Thyroid gland (tissue), 4 donors: Measurements from ENCODE around the gene CFAP299.

Experiments used
- POLR2A ChIP-seq, 2 donors: fragments of 450-650 bp; IDR thresholded peaks; one replicate each; pipeline ENCODE4 v1.6.1; 2017; ENCODE audit warnings: antibody characterized with exemption in 2 of 2, mild to moderate bottlenecking in 2 of 2, moderate library complexity in 1 of 2
- TF ChIP-seq, protein P1 (sequence below), 6 experiments: fragments of 200-600 bp in 3 of 6; fragments of 450-650 bp in 3 of 6; sonication (generic) in 3 of 6; IDR thresholded peaks; one replicate each; pipeline ENCODE4 v1.5.1; 2016 to 2019; ENCODE audit warnings: antibody characterized with exemption in 6 of 6, mild to moderate bottlenecking in 2 of 6, inconsistent platforms in 1 of 6, moderate library complexity in 1 of 6

DNA sequence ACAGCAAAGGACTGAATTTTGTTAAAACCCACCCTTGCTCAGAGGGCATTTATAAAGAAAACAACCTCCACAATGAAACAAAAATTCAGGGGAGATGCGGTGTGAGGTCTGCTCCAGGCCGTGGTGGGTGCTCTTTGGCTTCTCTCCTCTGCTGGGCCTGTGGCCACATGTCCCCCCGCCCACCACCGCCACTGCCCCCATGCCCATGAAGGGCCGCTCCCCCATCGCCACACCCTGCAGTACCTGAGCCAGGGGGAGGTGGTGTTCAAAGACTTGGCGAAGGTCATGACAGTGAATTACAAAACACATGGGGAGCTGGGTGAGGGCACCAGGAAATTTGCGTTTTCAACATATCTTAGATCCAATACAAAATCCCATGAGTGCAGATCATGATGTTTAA is 14.2 kb upstream of the CFAP299 start:
- TF ChIP-seq, protein P1, sequence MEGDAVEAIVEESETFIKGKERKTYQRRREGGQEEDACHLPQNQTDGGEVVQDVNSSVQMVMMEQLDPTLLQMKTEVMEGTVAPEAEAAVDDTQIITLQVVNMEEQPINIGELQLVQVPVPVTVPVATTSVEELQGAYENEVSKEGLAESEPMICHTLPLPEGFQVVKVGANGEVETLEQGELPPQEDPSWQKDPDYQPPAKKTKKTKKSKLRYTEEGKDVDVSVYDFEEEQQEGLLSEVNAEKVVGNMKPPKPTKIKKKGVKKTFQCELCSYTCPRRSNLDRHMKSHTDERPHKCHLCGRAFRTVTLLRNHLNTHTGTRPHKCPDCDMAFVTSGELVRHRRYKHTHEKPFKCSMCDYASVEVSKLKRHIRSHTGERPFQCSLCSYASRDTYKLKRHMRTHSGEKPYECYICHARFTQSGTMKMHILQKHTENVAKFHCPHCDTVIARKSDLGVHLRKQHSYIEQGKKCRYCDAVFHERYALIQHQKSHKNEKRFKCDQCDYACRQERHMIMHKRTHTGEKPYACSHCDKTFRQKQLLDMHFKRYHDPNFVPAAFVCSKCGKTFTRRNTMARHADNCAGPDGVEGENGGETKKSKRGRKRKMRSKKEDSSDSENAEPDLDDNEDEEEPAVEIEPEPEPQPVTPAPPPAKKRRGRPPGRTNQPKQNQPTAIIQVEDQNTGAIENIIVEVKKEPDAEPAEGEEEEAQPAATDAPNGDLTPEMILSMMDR (IDR thresholded peaks at IDR 0.05): no peak
- TF ChIP-seq POLR2A (IDR thresholded peaks at IDR 0.05): no peak
